Heart left ventricle (tissue), 16 donors: ENCODE measurements around the gene NCAPD3. TPM values are rescaled to one million over a fixed set of nuclear protein-coding genes. Genes with fewer than 3 reads are reported as not detected.

Source experiments
- ATAC-seq, 4 donors: fragments of 200-7000 bp; cut with Tn5 transposase; one replicate each; pipeline ENCODE4 v1.9.1; 2020 to 2022; ENCODE audit warnings: moderate library complexity in 4 of 4, mild to moderate bottlenecking in 3 of 4, moderate number of reproducible peaks in 1 of 4
- DNase-seq, 5 donors: peaks; one replicate each; pipeline ENCODE4 v3.0.0-alpha.2; 2020
- H3K27ac ChIP-seq, 12 donors: fragments of 200-600 bp; sonication (generic) in 4 of 12; one replicate each; pipeline versions ENCODE4 v1.5.0 to v1.8.0; 2016 to 2022; ENCODE audit warnings: mild to moderate bottlenecking in 2 of 12
- H3K27me3 ChIP-seq, 9 donors: fragments of 200-600 bp; sonication (generic) in 2 of 9; one replicate each; pipeline versions ENCODE4 v1.5.1 to v1.8.0; 2016 to 2022; ENCODE audit warnings: mild to moderate bottlenecking in 3 of 9
- H3K36me3 ChIP-seq, 9 donors: fragments of 200-600 bp; sonication (generic) in 2 of 9; one replicate each; pipeline versions ENCODE4 v1.5.0 to v1.8.0; 2018 to 2022; ENCODE audit warnings: mild to moderate bottlenecking in 2 of 9
- H3K4me1 ChIP-seq, 12 donors: fragments of 200-600 bp; sonication (generic) in 4 of 12; one replicate each; pipeline versions ENCODE4 v1.5.0 to v1.8.0; 2016 to 2022; ENCODE audit warnings: mild to moderate bottlenecking in 3 of 12
- H3K4me3 ChIP-seq, 12 donors: fragments of 200-600 bp; sonication (generic) in 4 of 12; one replicate each; pipeline versions ENCODE4 v1.5.0 to v1.8.0; 2017 to 2022; ENCODE audit warnings: mild to moderate bottlenecking in 9 of 12, moderate library complexity in 4 of 12
- H3K9me3 ChIP-seq, 12 donors: fragments of 200-600 bp; sonication (generic) in 4 of 12; one replicate each; pipeline versions ENCODE4 v1.5.0 to v1.8.0; 2016 to 2022; ENCODE audit warnings: mild to moderate bottlenecking in 1 of 12
- POLR2A ChIP-seq, 2 donors: fragments of 450-650 bp; IDR thresholded peaks; one replicate each; pipeline ENCODE4 v1.6.1; 2017; ENCODE audit warnings: antibody characterized with exemption in 2 of 2, mild to moderate bottlenecking in 2 of 2, moderate library complexity in 2 of 2
- WGBS, 4 donors: extraction: QIAGEN DNeasy Blood & Tissue Kit in 2 of 4; methylation state at CpG; one replicate each; pipeline versions ENCODE4 v1.1.5 to v1.1.7; 2013 to 2018; 5-methylcytosine and 5-hydroxymethylcytosine counted together
- intact Hi-C, 10 donors: fragments of 100-400 bp; cut with DNase I; formaldehyde crosslinking; loops; one replicate each; pipeline versions ENCODE4 v1.11.1 to v1.14.2; 2022
- polyA plus RNA-seq, 2 donors: library from polyadenylated mRNA; stranded (reverse); fragments of 200-250 nt; gene quantifications; one replicate each; pipeline ENCODE4 v1.2.3, GENCODE V29; 2013
- total RNA-seq, 9 donors: library from RNA; depleted of rRNA in 2 of 9; stranded (reverse); fragments of >200 nt in 2 of 9; fragmentation: NEBNext Ultra II Directional in 3 of 9; extraction: Animal tissue kit (Norgen Biotek cat#: 25700) in 3 of 9; gene quantifications; one replicate each; pipeline versions ENCODE4 v1.1.0 to v1.2.4, GENCODE V29; 2016 to 2023
- TF ChIP-seq, protein P1 (sequence below), 12 donors: fragments of 200-600 bp; sonication (generic) in 4 of 12; IDR thresholded peaks; one replicate each; pipeline versions ENCODE4 v1.5.0 to v1.8.0; 2018 to 2022; ENCODE audit warnings: antibody characterized with exemption in 12 of 12, mild to moderate bottlenecking in 5 of 12
- donor health status: ischemic (EF 13 %, LVEDD 7.1; RV severe dilation, severe dysfunction).
- donor health status: healthy with polysubstance abuse.
- donor health status: DM: no; HTN: yes; CAD: no.
- donor health status: DM: no; HTN: no; CAD: no.
- donor health status: ischemic (EF 25% LVEDD 6.9; RV normal size, moderate dysfunction).
- donor health status: ischemic (EF 25% LVEDD 5.7; RV mildly dilated, moderate dysfunction).
- donor health status: healthy.
- donor health status: DM: yes; HTN: yes; CAD: no.
- donor health status: ischemic (EF 35%, LVEDD 5.7; RV mildly dilated, moderate dysfunction).
- donor health status: nonischemic (EF 11% LVEDD 7.7; RV severe dilation, severe dysfunction).
- donor health status: DM: yes; HTN: yes; CAD: no.
- donor health status: PGD.
- donor health status: ischemic (EF 29% LVEDD 5.4; RV normal size, mild dysfunction).
- donor health status: nonischemic (EF 23%, LVEDD 6.1; RV moderate dilation, normal function).

NCAPD3 gene
- total and polyA plus RNA-seq, 11 donors: 4.7 to 18.8 (median 10.8) TPM

GRCh38 chr11:134246678-134247077 is 22.9 kb upstream of the NCAPD3 start:
- ATAC-seq (no peak), DNase-seq (no peak)
- Histone ChIP-seq H3K9me3 (no peaks in the 10 kb centered on the region), H3K36me3 (peaks cover 0 to 98% (median 92%) of the 10 kb centered on the region in 9 donors), H3K27me3 (no peaks in the 10 kb centered on the region), H3K27ac (no peak overlapping the region), H3K4me1 (peaks cover 0 to 6% (median 2%) of the 10 kb centered on the region in 12 donors), H3K4me3 (no peak overlapping the region)
- WGBS, 4 donors: 84 to 92% (median 85%) methylated on average over 4 of the region's 4 CpGs
- intact Hi-C loops: no loop called here
- TF ChIP-seq, protein P1, sequence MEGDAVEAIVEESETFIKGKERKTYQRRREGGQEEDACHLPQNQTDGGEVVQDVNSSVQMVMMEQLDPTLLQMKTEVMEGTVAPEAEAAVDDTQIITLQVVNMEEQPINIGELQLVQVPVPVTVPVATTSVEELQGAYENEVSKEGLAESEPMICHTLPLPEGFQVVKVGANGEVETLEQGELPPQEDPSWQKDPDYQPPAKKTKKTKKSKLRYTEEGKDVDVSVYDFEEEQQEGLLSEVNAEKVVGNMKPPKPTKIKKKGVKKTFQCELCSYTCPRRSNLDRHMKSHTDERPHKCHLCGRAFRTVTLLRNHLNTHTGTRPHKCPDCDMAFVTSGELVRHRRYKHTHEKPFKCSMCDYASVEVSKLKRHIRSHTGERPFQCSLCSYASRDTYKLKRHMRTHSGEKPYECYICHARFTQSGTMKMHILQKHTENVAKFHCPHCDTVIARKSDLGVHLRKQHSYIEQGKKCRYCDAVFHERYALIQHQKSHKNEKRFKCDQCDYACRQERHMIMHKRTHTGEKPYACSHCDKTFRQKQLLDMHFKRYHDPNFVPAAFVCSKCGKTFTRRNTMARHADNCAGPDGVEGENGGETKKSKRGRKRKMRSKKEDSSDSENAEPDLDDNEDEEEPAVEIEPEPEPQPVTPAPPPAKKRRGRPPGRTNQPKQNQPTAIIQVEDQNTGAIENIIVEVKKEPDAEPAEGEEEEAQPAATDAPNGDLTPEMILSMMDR (IDR thresholded peaks at IDR 0.05): no peak
- TF ChIP-seq POLR2A (IDR thresholded peaks at IDR 0.05): no peak

GRCh38 chr11:134246100-134246499 is 22.3 kb upstream of the NCAPD3 start:
- TF ChIP-seq, protein P1 (IDR thresholded peaks at IDR 0.05): no peak
- TF ChIP-seq POLR2A (IDR thresholded peaks at IDR 0.05): no peak
- no peaks in the 10 kb centered on the region for H3K9me3 ChIP-seq
- DNase-seq (no peak), ATAC-seq (no peak)
- intact Hi-C loops: no loop called here
- no peak overlapping the region for H3K4me3 ChIP-seq
- peaks cover 0 to 100% (median 96%) of the 10 kb centered on the region in 9 donors for H3K36me3 ChIP-seq
- no peak overlapping the region for H3K27ac ChIP-seq
- no peaks in the 10 kb centered on the region for H3K27me3 ChIP-seq
- WGBS, 4 donors: 92 to 96% (median 94%) methylated on average over 11 of the region's 11 CpGs
- peaks cover 0 to 4% (median 0%) of the 10 kb centered on the region in 12 donors for H3K4me1 ChIP-seq

DNA sequence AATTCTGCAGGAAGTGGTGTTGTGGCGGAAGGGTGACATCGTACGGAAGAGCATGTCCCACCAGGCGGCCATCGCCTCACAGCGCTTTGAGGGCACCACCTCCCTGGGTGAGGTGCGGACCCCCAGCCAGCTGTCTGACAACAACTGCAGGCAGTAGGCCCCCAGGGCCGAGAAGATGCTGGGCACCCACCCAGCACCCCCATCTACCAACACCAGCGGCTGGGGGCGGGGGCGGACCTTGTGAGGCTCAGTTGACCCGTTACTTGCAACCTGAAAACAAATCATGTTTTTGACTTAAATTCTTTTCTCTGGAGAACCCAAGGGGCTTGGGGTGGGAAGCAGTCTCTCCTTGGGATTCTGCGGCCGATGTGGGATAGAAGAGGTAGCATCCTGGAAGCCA is 21.7 kb upstream of the NCAPD3 start:
- DNase-seq: no peak
- intact Hi-C loops: no loop called here
- TF ChIP-seq, protein P1 (IDR thresholded peaks at IDR 0.05): no peak
- no peak for TF ChIP-seq POLR2A (IDR thresholded peaks at IDR 0.05)
- H3K27me3 ChIP-seq: no peaks in the 10 kb centered on the region
- no peak for ATAC-seq
- peaks cover 0 to 4% (median 0%) of the 10 kb centered on the region in 12 donors for H3K4me1 ChIP-seq
- no peak overlapping the region for H3K4me3 ChIP-seq
- H3K9me3 ChIP-seq: no peaks in the 10 kb centered on the region
- H3K27ac ChIP-seq: no peak overlapping the region
- H3K36me3 ChIP-seq: peaks cover 0 to 98% (median 94%) of the 10 kb centered on the region in 9 donors
- WGBS, 4 donors: 92 to 94% (median 93%) methylated on average over 14 of the region's 14 CpGs

- Histone ChIP-seq H3K36me3 (peaks cover 0 to 98% (median 92%) of the 10 kb centered on the region in 9 donors), H3K4me3 (no peak overlapping the region), H3K27me3 (no peaks in the 10 kb centered on the region), H3K4me1 (no peaks in the 10 kb centered on the region), H3K27ac (no peak overlapping the region), H3K9me3 (no peaks in the 10 kb centered on the region)
- no peak for TF ChIP-seq POLR2A (IDR thresholded peaks at IDR 0.05)
- TF ChIP-seq, protein P1 (IDR thresholded peaks at IDR 0.05): peak in 8 of 12 donors; percentile 5 to 37 (median 28)
- 45 to 68% (median 59%) methylated on average over 5 to 7 of the region's 7 CpGs for WGBS, 4 donors
- ATAC-seq (peak in 2 of 4 donors; percentile 24 to 38), DNase-seq (no peak)
- intact Hi-C loops: no loop called here
Observed at GRCh38 chr11:134244593-134244992, 20.8 kb upstream of the NCAPD3 start.
